ENCODE results near the gene VN1R4. TPM values are rescaled to one million over a fixed set of nuclear protein-coding genes. Genes with fewer than 3 reads are reported as not detected.
"Not testable (repeated sequence)": the region's sequence is repeated elsewhere in the genome, so short reads cannot be mapped to it uniquely, and the experiment has no call there.

Gene VN1R4
- not detected in 2 replicates for total RNA-seq

GRCh38 chr19:53267623-53268022, at the start of gene VN1R4:
VN1R4 (minus strand) TSS chr19:53267723; CDS start chr19:53267665, 58 bp downstream.
- DNase-seq (ENCODE audit: low read depth), result not testable (repeated sequence)

- no peak for DNase-seq (ENCODE audit: low read depth)
Measured at GRCh38 chr19:53311897-53312296, 44.4 kb upstream of the VN1R4 start.

GRCh38 chr19:53311044-53311443, 43.5 kb upstream of the VN1R4 start:
- DNase-seq (ENCODE audit: low read depth), result no peak

GRCh38 chr19:53308339-53308811, 40.9 kb upstream of the VN1R4 start:
- DNase-seq (ENCODE audit: low read depth), result no peak

- not testable (repeated sequence) for DNase-seq (ENCODE audit: low read depth)
Measured at GRCh38 chr19:53301341-53301740, 33.8 kb upstream of the VN1R4 start.

GRCh38 chr19:53294786-53295441, 27.4 kb upstream of the VN1R4 start:
- no peak for DNase-seq (ENCODE audit: low read depth)

GRCh38 chr19:53290758-53291549, 23.4 kb upstream of the VN1R4 start:
- no peak for DNase-seq (ENCODE audit: low read depth)

GRCh38 chr19:53285087-53285486, 17.6 kb upstream of the VN1R4 start:
- DNase-seq (ENCODE audit: low read depth), result no peak

- DNase-seq (ENCODE audit: low read depth), result not testable (repeated sequence)
Measured at GRCh38 chr19:53281947-53282346, 14.4 kb upstream of the VN1R4 start.

GRCh38 chr19:53275480-53275879, 8.0 kb upstream of the VN1R4 start:
- no peak for DNase-seq (ENCODE audit: low read depth)

GRCh38 chr19:53272044-53272443, 4.5 kb upstream of the VN1R4 start:
- DNase-seq (ENCODE audit: low read depth), result no peak

GRCh38 chr19:53269861-53270260, 2.3 kb upstream of the VN1R4 start:
- DNase-seq (ENCODE audit: low read depth), result not testable (repeated sequence)

GRCh38 chr19:53257715-53258342, 9.7 kb downstream of the VN1R4 start, which contains the start of gene VN1R2:
VN1R2 (plus strand) TSS chr19:53258292; CDS start chr19:53258376, 84 bp downstream.
- DNase-seq (ENCODE audit: low read depth), result not testable (repeated sequence)

- DNase-seq (ENCODE audit: low read depth), result peak; percentile 57
Measured at GRCh38 chr19:53254411-53255341, 12.8 kb downstream of the VN1R4 start, which contains the start of gene ZNF677. ZNF677 (minus strand) TSS chr19:53254873; CDS start chr19:53251550, 3,323 bp downstream.

- DNase-seq (ENCODE audit: low read depth), result no peak
Measured at GRCh38 chr19:53246498-53246897, 21.0 kb downstream of the VN1R4 start.

GRCh38 chr19:53237114-53237777, 30.3 kb downstream of the VN1R4 start:
- DNase-seq (ENCODE audit: low read depth), result no peak

GRCh38 chr19:53224606-53225005, 42.9 kb downstream of the VN1R4 start:
- DNase-seq (ENCODE audit: low read depth), result no peak

- not testable (repeated sequence) for DNase-seq (ENCODE audit: low read depth)
Measured at GRCh38 chr19:53222716-53223115, 44.8 kb downstream of the VN1R4 start.

All from renal cortical epithelial cell (primary cell).